Natural killer cell (primary cell): Measurements from ENCODE around the gene UST. TPM values are rescaled to one million over a fixed set of nuclear protein-coding genes. Genes with fewer than 3 reads are reported as not detected.

Experiments used
- ATAC-seq, 3 donors: fragments of 150-1000 bp in 2 of 3; fragments of 200-7000 bp in 1 of 3; cut with Tn5 transposase; 1 replicate in 1 of 3; 2 replicates in 2 of 3; pipeline ENCODE4 v1.10.0; 2021; ENCODE audit warnings: mild to moderate bottlenecking in 2 of 3, moderate library complexity in 2 of 3
- DNase-seq, 2 donors: peaks; one replicate each; pipeline versions ENCODE4 v3.0.0 to v3.0.0-alpha.2; 2013 to 2021; ENCODE audit warnings: mixed read lengths in 1 of 2
- H3K27ac ChIP-seq: one replicate; pipeline ENCODE4 v1.5.1; 2013; ENCODE audit warnings: mild to moderate bottlenecking, low read length
- H3K27me3 ChIP-seq: one replicate; pipeline ENCODE4 v1.6.1; 2013; ENCODE audit warnings: low read length; ENCODE audit not compliant: control insufficient read depth, insufficient read depth
- H3K36me3 ChIP-seq: one replicate; pipeline ENCODE4 v1.6.1; 2013; ENCODE audit warnings: low read length; ENCODE audit not compliant: control insufficient read depth, insufficient read depth
- H3K4me1 ChIP-seq: one replicate; pipeline ENCODE4 v1.6.1; 2013; ENCODE audit warnings: low read length; ENCODE audit not compliant: control insufficient read depth, insufficient read depth
- H3K4me3 ChIP-seq: one replicate; pipeline ENCODE4 v1.5.1; 2013; ENCODE audit warnings: low read length
- H3K9me3 ChIP-seq: one replicate; pipeline ENCODE4 v1.6.1; 2013; ENCODE audit warnings: low read length; ENCODE audit not compliant: control insufficient read depth, insufficient read depth
- H3K27ac Mint-ChIP-seq, 2 donors: one replicate each; pipeline ENCODE4 v1.8.0; 2022; ENCODE audit warnings: mild to moderate bottlenecking in 2 of 2, mixed read lengths in 2 of 2, moderate library complexity in 1 of 2
- H3K27me3 Mint-ChIP-seq, 2 donors: one replicate each; pipeline ENCODE4 v1.8.0; 2022; ENCODE audit warnings: low read depth in 2 of 2, mixed read lengths in 2 of 2
- H3K36me3 Mint-ChIP-seq: one replicate; pipeline ENCODE4 v1.8.0; 2022; ENCODE audit warnings: mixed read lengths
- H3K4me1 Mint-ChIP-seq, 2 donors: one replicate each; pipeline ENCODE4 v1.8.0; 2022; ENCODE audit warnings: mixed read lengths in 2 of 2
- H3K4me3 Mint-ChIP-seq: one replicate; pipeline ENCODE4 v1.8.0; 2022; ENCODE audit warnings: mild to moderate bottlenecking, moderate library complexity, mixed read lengths
- H3K9me3 Mint-ChIP-seq, 2 donors: one replicate each; pipeline ENCODE4 v1.8.0; 2022; ENCODE audit warnings: mixed read lengths in 2 of 2
- CTCF ChIP-seq: fragments of 200-600 bp; IDR thresholded peaks from one replicate; pipeline ENCODE4 v1.8.0; 2022; ENCODE audit warnings: antibody characterized with exemption
- WGBS: methylation state at CpG from one replicate; pipeline ENCODE4 v1.1.7; 2013; ENCODE audit warnings: missing lambda C conversion rate; ENCODE audit not compliant: insufficient coverage; 5-methylcytosine and 5-hydroxymethylcytosine counted together
- intact Hi-C: fragments of 100-400 bp; cut with micrococcal nuclease; formaldehyde crosslinking; loops from one replicate; pipeline ENCODE4 v1.14.2; 2022
- total RNA-seq, 4 donors: library from RNA; stranded (reverse); fragments of 120-200 nt in 1 of 4; gene quantifications; one replicate each; pipeline versions ENCODE4 v1.2.3 to v1.2.4, GENCODE V29; 2013 to 2022

Gene UST
- total RNA-seq, 3 donors from 2014 or later (not counting 1 experiment from before 2014, with no cell fraction given): 6.3 to 11.9 (median 10.6) TPM

- Histone ChIP-seq H3K4me3 (no peak overlapping the region), H3K27ac (no peak overlapping the region), H3K4me1 (no peaks in the 10 kb centered on the region), H3K27me3 (no peaks in the 10 kb centered on the region), H3K36me3 (no peaks in the 10 kb centered on the region), H3K9me3 (no peaks in the 10 kb centered on the region)
- intact Hi-C loops: no loop called here
- WGBS: 90% methylated on average over 2 of the region's 3 CpGs
- Mint-ChIP-seq H3K9me3 (no peaks in the 10 kb centered on the region), H3K27me3 (no peaks in the 10 kb centered on the region), H3K4me3 (no peak overlapping the region), H3K4me1 (peaks cover 6% of the 10 kb centered on the region in 2 donors), H3K36me3 (no peaks in the 10 kb centered on the region), H3K27ac (no peak overlapping the region)
- ATAC-seq (no peak), DNase-seq (no peak)
- TF ChIP-seq CTCF: no peak
Observed at GRCh38 chr6:148934961-148935360, 188.1 kb downstream of the UST start.

GRCh38 chr6:148935705-148936435 is 189.0 kb downstream of the UST start:
- no peaks in the 10 kb centered on the region for H3K4me1 ChIP-seq
- 81% methylated on average over 3 of the region's 7 CpGs for WGBS
- no peaks in the 10 kb centered on the region for H3K9me3 ChIP-seq
- Mint-ChIP-seq H3K27ac (no peak overlapping the region), H3K9me3 (no peaks in the 10 kb centered on the region), H3K4me1 (peaks cover 6% of the 10 kb centered on the region in 2 donors), H3K36me3 (no peaks in the 10 kb centered on the region), H3K27me3 (no peaks in the 10 kb centered on the region), H3K4me3 (no peak overlapping the region)
- H3K27ac ChIP-seq: no peak overlapping the region
- no peak for DNase-seq
- intact Hi-C loops: no loop called here
- H3K4me3 ChIP-seq: no peak overlapping the region
- no peaks in the 10 kb centered on the region for H3K27me3 ChIP-seq
- ATAC-seq: no peak
- no peak for TF ChIP-seq CTCF
- H3K36me3 ChIP-seq: no peaks in the 10 kb centered on the region

GRCh38 chr6:148943451-148943850 is 196.6 kb downstream of the UST start:
- Mint-ChIP-seq H3K9me3 (no peaks in the 10 kb centered on the region), H3K36me3 (no peaks in the 10 kb centered on the region), H3K27ac (no peak overlapping the region), H3K4me1 (no peaks in the 10 kb centered on the region), H3K27me3 (no peaks in the 10 kb centered on the region), H3K4me3 (no peak overlapping the region)
- no peak for TF ChIP-seq CTCF
- Histone ChIP-seq H3K27ac (no peak overlapping the region), H3K27me3 (no peaks in the 10 kb centered on the region), H3K4me1 (no peaks in the 10 kb centered on the region), H3K4me3 (no peak overlapping the region), H3K9me3 (no peaks in the 10 kb centered on the region), H3K36me3 (no peaks in the 10 kb centered on the region)
- intact Hi-C loops: no loop called here
- no peak for DNase-seq
- no peak for ATAC-seq
- no CpG with 5 or more reads among the region's 1 CpG for WGBS

GRCh38 chr6:148944608-148945007 is 197.8 kb downstream of the UST start:
- H3K27me3 Mint-ChIP-seq: no peaks in the 10 kb centered on the region
- no peaks in the 10 kb centered on the region for H3K9me3 Mint-ChIP-seq
- no peaks in the 10 kb centered on the region for H3K36me3 Mint-ChIP-seq
- H3K4me1 ChIP-seq: no peaks in the 10 kb centered on the region
- H3K9me3 ChIP-seq: no peaks in the 10 kb centered on the region
- no peak overlapping the region for H3K4me3 Mint-ChIP-seq
- H3K4me3 ChIP-seq: no peak overlapping the region
- intact Hi-C loops: no loop called here
- TF ChIP-seq CTCF: no peak
- no peaks in the 10 kb centered on the region for H3K27me3 ChIP-seq
- H3K4me1 Mint-ChIP-seq: no peaks in the 10 kb centered on the region
- ATAC-seq (no peak), DNase-seq (no peak)
- no peak overlapping the region for H3K27ac Mint-ChIP-seq
- H3K27ac ChIP-seq: no peak overlapping the region
- no peaks in the 10 kb centered on the region for H3K36me3 ChIP-seq
- WGBS: 100% methylated on average over 1 of the region's 1 CpG
